KMS-11 (cell line): ENCODE data around the gene KRT38.
"Not testable (repeated sequence)": the region's sequence is repeated elsewhere in the genome, so short reads cannot be mapped to it uniquely, and the experiment has no call there.

Experiments
- H2AFZ ChIP-seq: fragments of 200-600 bp; sonication (generic); 2 replicates; pipeline ENCODE4 v1.6.1; 2016; ENCODE audit warnings: antibody characterized with exemption, mixed run types, low read depth
- H3K27ac ChIP-seq: fragments of 200-600 bp; sonication (generic); 2 replicates; pipeline ENCODE4 v1.6.1; 2016; ENCODE audit warnings: mild to moderate bottlenecking, mixed run types
- H3K27me3 ChIP-seq: fragments of 200-600 bp; sonication (generic); 2 replicates; pipeline ENCODE4 v1.6.1; 2017; ENCODE audit warnings: mild to moderate bottlenecking, low read depth, mixed run types, moderate library complexity; ENCODE audit not compliant: insufficient read depth
- H3K36me3 ChIP-seq: fragments of 200-600 bp; sonication (generic); 2 replicates; pipeline ENCODE4 v1.6.1; 2017; ENCODE audit warnings: mild to moderate bottlenecking, mixed run types; ENCODE audit not compliant: insufficient read depth
- H3K4me1 ChIP-seq: fragments of 200-600 bp; sonication (generic); 2 replicates; pipeline ENCODE4 v1.6.1; 2016; ENCODE audit warnings: mild to moderate bottlenecking, low read depth, mixed run types; ENCODE audit not compliant: poor library complexity, severe bottlenecking
- H3K4me2 ChIP-seq: fragments of 200-600 bp; sonication (generic); 2 replicates; pipeline ENCODE4 v1.7.0; 2016; ENCODE audit warnings: mild to moderate bottlenecking, mixed run types
- H3K4me3 ChIP-seq: fragments of 200-600 bp; sonication (generic); IDR thresholded peaks from 2 replicates; pipeline ENCODE4 v1.6.1; 2017; ENCODE audit warnings: low read depth, low read length, mixed read lengths; ENCODE audit not compliant: insufficient read depth
- H3K79me2 ChIP-seq: fragments of 200-600 bp; sonication (generic); 2 replicates; pipeline ENCODE4 v1.6.1; 2016; ENCODE audit warnings: low read depth, mixed run types; ENCODE audit not compliant: insufficient read depth
- H3K9ac ChIP-seq: fragments of 200-600 bp; sonication (generic); 2 replicates; pipeline ENCODE4 v1.6.1; 2016; ENCODE audit warnings: mild to moderate bottlenecking, mixed run types
- H4K20me1 ChIP-seq: fragments of 200-600 bp; sonication (generic); 2 replicates; pipeline ENCODE4 v1.6.1; 2016; ENCODE audit warnings: mild to moderate bottlenecking, mixed run types; ENCODE audit not compliant: insufficient read depth
- TF ChIP-seq, protein P1 (sequence below): fragments of 200-600 bp; sonication (generic); conservative IDR thresholded peaks from 2 replicates; pipeline ENCODE4 v1.6.1; 2017; ENCODE audit warnings: low read depth, mild to moderate bottlenecking, antibody characterized with exemption, low read length, moderate library complexity, mixed read lengths

The KRT38 gene

GRCh38 chr17:41437254-41437653 is 3.5 kb downstream of the KRT38 start:
- TF ChIP-seq, protein P1, sequence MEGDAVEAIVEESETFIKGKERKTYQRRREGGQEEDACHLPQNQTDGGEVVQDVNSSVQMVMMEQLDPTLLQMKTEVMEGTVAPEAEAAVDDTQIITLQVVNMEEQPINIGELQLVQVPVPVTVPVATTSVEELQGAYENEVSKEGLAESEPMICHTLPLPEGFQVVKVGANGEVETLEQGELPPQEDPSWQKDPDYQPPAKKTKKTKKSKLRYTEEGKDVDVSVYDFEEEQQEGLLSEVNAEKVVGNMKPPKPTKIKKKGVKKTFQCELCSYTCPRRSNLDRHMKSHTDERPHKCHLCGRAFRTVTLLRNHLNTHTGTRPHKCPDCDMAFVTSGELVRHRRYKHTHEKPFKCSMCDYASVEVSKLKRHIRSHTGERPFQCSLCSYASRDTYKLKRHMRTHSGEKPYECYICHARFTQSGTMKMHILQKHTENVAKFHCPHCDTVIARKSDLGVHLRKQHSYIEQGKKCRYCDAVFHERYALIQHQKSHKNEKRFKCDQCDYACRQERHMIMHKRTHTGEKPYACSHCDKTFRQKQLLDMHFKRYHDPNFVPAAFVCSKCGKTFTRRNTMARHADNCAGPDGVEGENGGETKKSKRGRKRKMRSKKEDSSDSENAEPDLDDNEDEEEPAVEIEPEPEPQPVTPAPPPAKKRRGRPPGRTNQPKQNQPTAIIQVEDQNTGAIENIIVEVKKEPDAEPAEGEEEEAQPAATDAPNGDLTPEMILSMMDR: no peak
- H3K9ac ChIP-seq: no peak overlapping the region
- no peaks in the 10 kb centered on the region for H3K4me1 ChIP-seq
- no peaks in the 10 kb centered on the region for H3K36me3 ChIP-seq
- no peaks in the 10 kb centered on the region for H3K79me2 ChIP-seq
- no peak overlapping the region for H2AFZ ChIP-seq
- H4K20me1 ChIP-seq: no peaks in the 10 kb centered on the region
- H3K4me2 ChIP-seq: no peak overlapping the region
- H3K27ac ChIP-seq: no peak overlapping the region
- H3K4me3 ChIP-seq: no peak overlapping the region
- H3K27me3 ChIP-seq: no peaks in the 10 kb centered on the region

GRCh38 chr17:41434415-41434814 is 6.4 kb downstream of the KRT38 start:
- Histone ChIP-seq H3K4me1 (no peaks in the 10 kb centered on the region), H4K20me1 (no peaks in the 10 kb centered on the region), H3K4me2 (no peak overlapping the region), H3K4me3 (no peak overlapping the region), H3K79me2 (no peaks in the 10 kb centered on the region), H3K27ac (no peak overlapping the region), H3K36me3 (no peaks in the 10 kb centered on the region), H2AFZ (no peak overlapping the region), H3K27me3 (no peaks in the 10 kb centered on the region), H3K9ac (no peak overlapping the region)
- TF ChIP-seq, protein P1: no peak

DNA sequence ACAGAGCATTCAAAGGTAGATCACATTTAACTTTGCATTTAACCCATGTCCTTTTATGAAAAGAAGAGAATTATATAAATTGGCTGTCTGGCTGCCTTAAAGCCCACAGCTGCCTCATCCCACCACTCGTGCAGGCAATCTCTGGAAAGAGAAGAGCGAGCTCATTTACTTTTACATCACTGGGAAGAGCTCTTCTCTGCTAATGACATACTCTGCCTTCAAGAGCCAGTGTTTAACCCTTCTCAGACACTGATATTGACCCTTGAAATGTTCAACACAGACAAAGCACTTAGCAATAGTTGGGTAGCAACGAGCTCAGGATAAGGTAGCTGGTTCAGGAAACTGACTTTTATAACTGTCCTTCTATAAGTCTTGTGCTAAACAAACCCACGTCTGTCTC is 6.8 kb downstream of the KRT38 start:
- Histone ChIP-seq H2AFZ (no peak overlapping the region), H3K4me2 (no peak overlapping the region), H3K4me1 (no peaks in the 10 kb centered on the region), H3K4me3 (no peak overlapping the region), H3K9ac (no peak overlapping the region), H4K20me1 (no peaks in the 10 kb centered on the region), H3K27ac (no peak overlapping the region), H3K27me3 (no peaks in the 10 kb centered on the region), H3K36me3 (no peaks in the 10 kb centered on the region), H3K79me2 (no peaks in the 10 kb centered on the region)
- TF ChIP-seq, protein P1: no peak

- TF ChIP-seq, protein P1: no peak
- Histone ChIP-seq H3K27ac (no peak overlapping the region), H3K27me3 (no peaks in the 10 kb centered on the region)
Measured at GRCh38 chr17:41433586-41433985, 7.2 kb downstream of the KRT38 start.

DNA sequence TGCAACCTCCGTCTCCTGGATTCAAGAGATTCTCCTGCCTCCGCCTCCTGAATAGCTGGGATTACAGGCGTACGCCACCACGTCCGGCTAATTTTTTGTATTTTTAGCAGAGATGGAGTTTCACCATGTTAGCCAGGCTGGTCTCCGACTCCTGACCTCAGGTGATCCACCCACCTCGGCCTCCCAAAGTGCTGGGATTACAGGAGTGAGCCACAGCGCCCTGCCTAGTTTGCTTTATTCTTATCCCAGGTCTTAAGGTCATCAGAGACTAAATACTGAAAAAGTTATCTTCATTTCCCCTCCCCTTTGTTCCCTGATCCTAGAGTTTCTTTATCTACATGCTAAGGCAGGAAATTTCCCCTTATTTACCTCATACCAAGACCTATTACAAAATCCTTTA is 10.4 kb downstream of the KRT38 start:
- not testable (repeated sequence) for H3K36me3 ChIP-seq, H3K27ac ChIP-seq

More at GRCh38 chr17:41433586-41433985, 7.2 kb downstream of the KRT38 start:
- H3K4me1 ChIP-seq: no peaks in the 10 kb centered on the region
- no peaks in the 10 kb centered on the region for H4K20me1 ChIP-seq
- no peak overlapping the region for H3K9ac ChIP-seq
- no peaks in the 10 kb centered on the region for H3K79me2 ChIP-seq
- no peak overlapping the region for H3K4me2 ChIP-seq
- H2AFZ ChIP-seq: no peak overlapping the region
- H3K36me3 ChIP-seq: no peaks in the 10 kb centered on the region
- no peak overlapping the region for H3K4me3 ChIP-seq

More for the DNA sequence above, 10.4 kb downstream of the KRT38 start:
- H3K4me2 ChIP-seq, H3K79me2 ChIP-seq, H4K20me1 ChIP-seq, H3K27me3 ChIP-seq, H3K9ac ChIP-seq, H3K4me1 ChIP-seq, H2AFZ ChIP-seq, H3K4me3 ChIP-seq: not testable (repeated sequence)
